T-helper 2 cell treated with Interferon-gamma antibody and Interleukin-4, amounts not matched to agents 5 μg/mL and 100 μg/mL, for 36 hours (primary cell): Measurements from ENCODE around the gene DNAJB12.
"Not testable (repeated sequence)": the region's sequence is repeated elsewhere in the genome, so short reads cannot be mapped to it uniquely, and the experiment has no call there.

Source experiments
- DNase-seq: peaks from one replicate; pipeline ENCODE4 v3.0.0; 2021; ENCODE audit warnings: low spot score
- H3K27ac Mint-ChIP-seq: one replicate; pipeline ENCODE4 v1.8.0; 2021; ENCODE audit warnings: mild to moderate bottlenecking, mixed read lengths
- H3K27me3 Mint-ChIP-seq: one replicate; pipeline ENCODE4 v1.8.0; 2021; ENCODE audit warnings: low read depth, mixed read lengths
- H3K36me3 Mint-ChIP-seq: one replicate; pipeline ENCODE4 v1.8.0; 2021; ENCODE audit warnings: low read depth, mixed read lengths
- H3K4me1 Mint-ChIP-seq: one replicate; pipeline ENCODE4 v1.8.0; 2021; ENCODE audit warnings: low read depth, mixed read lengths
- H3K4me3 Mint-ChIP-seq: one replicate; pipeline ENCODE4 v1.8.0; 2022; ENCODE audit warnings: mild to moderate bottlenecking, moderate library complexity, mixed read lengths
- H3K9me3 Mint-ChIP-seq: one replicate; pipeline ENCODE4 v1.8.0; 2021; ENCODE audit warnings: mixed read lengths

DNAJB12 gene

DNA sequence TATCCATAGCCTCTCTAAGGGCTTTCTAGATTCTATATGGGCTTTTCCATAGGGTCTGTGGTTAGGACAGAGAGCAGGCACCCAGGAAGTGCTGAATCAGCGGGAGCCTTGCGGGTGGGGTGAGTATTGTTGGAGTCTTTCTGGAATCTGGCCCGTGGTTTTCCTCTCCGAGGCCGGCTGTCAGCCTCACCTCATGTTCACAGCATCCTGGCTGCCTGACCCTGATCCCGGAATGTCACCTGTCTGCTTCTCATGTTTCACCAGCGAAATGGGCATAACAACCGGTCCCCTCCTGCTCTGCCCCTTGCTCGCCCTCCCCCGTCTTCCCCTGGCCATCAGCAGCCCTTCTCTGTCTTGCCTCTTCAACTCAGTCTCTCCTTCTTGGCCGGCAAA lies 44.5 kb downstream of the DNAJB12 start:
- Mint-ChIP-seq H3K36me3 (no peaks in the 10 kb centered on the region), H3K4me3 (no peak overlapping the region), H3K27me3 (no peaks in the 10 kb centered on the region), H3K4me1 (peaks cover 47% of the 10 kb centered on the region), H3K9me3 (no peaks in the 10 kb centered on the region), H3K27ac (peak overlapping the region; percentile 77)
- DNase-seq: no peak

DNA sequence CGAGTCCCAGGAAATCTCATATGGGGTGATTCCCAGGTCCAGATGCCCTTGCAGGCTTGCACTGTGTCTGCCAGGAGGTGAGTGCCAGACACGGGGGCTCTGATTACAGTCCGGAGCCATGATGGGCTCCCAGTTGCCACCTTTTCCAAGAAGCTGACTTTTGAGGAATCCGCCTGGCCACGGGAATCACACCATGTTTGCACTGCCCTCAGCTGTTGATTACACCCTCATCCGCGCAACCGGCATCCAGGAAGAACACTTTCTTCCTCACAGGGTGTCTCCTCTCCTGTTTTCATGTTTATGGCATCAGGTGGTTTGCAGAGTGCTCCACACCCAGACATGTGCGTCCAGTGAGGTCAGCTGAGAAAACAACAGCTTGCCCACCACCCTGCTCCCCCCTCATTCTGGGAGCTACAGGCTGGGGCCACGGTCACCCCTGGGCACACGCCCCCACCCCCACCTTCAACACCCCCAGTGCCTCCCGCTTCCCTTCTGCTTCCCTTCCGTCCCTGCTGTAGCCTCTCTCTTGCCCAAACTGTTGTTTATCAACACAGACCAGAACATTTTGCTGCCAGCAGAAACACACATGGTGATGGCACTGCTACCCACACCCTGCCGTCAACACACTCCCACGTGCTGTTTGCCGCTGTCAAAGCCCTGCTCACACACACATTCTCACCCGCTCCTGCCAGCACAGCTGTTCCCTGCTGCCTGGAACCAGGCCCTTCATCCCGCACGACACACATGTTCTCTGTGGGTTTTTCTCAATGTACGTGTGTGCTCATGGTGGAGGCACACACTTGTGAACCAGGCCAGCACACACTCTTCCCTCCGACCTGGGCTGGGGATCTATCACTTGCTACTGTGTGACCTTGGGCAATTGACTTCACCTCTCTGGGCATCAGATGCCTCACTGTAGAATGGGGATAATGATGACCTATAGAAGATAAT lies 45.2 kb downstream of the DNAJB12 start:
- Mint-ChIP-seq H3K4me1 (peaks cover 51% of the 10 kb centered on the region), H3K27me3 (no peaks in the 10 kb centered on the region), H3K27ac (peak overlapping the region; percentile 77), H3K9me3 (no peaks in the 10 kb centered on the region), H3K36me3 (no peaks in the 10 kb centered on the region), H3K4me3 (peak overlapping the region; percentile 28)
- no peak for DNase-seq

DNA sequence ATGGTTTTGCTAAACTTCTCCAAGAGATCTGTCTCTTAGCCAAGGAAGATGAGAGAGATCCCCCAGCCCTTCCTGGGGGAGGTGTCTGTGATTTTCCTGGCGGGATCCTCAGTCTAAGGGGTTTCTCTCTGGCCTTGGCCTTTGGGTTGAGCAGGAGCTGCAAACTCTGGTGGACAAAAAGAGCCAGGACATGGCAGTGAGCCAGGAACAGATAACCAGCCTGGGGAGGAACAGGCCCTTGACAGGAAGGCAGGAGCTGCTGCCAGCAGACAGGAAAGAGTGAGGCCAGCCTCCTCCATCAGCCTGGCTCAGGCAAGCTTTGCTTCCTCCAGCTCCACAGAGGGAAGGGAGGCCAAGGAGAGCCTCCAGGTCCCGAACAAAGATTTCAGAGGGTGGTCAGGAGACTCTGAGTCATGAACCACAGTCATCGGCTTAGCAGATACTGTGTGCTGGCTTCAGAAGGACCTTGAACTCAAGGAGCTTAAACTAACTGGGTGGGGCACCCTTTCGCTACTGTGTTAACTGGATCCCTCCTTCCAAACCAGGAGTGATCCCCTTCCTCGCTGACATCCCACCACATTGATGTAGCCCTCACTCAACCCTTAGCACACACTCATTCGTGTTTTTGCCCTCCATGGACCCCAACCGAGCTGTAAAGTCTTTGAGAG lies 46.3 kb downstream of the DNAJB12 start:
- Mint-ChIP-seq H3K27ac (peak overlapping the region; percentile 76), H3K4me1 (peaks cover 56% of the 10 kb centered on the region), H3K9me3 (no peaks in the 10 kb centered on the region), H3K4me3 (no peak overlapping the region), H3K36me3 (no peaks in the 10 kb centered on the region), H3K27me3 (no peaks in the 10 kb centered on the region)
- DNase-seq: peak; percentile 55

DNA sequence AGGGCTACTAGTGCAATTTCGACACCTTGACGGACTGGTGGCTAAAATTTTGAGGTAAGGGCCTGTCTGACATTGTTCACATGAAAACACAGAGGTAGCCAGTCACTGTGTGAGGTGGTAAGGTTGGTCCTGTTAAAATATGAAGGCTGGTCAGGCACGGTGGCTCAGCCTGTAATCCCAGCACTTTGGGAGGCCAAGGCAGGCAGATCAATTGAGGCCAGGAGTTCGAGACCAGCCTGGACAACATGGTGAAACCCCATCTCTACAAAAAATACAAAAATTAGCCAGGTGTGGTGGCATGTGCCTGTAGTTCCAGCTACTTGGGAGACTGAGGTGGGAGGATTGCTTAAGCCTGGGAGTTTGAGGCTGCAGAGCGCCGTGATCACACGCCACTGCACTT lies 47.0 kb downstream of the DNAJB12 start:
- H3K27me3 Mint-ChIP-seq, DNase-seq, H3K9me3 Mint-ChIP-seq, H3K36me3 Mint-ChIP-seq, H3K4me3 Mint-ChIP-seq: not testable (repeated sequence)
- Mint-ChIP-seq H3K4me1 (peaks cover 58% of the 10 kb centered on the region), H3K27ac (peak overlapping the region; percentile 76)

DNA sequence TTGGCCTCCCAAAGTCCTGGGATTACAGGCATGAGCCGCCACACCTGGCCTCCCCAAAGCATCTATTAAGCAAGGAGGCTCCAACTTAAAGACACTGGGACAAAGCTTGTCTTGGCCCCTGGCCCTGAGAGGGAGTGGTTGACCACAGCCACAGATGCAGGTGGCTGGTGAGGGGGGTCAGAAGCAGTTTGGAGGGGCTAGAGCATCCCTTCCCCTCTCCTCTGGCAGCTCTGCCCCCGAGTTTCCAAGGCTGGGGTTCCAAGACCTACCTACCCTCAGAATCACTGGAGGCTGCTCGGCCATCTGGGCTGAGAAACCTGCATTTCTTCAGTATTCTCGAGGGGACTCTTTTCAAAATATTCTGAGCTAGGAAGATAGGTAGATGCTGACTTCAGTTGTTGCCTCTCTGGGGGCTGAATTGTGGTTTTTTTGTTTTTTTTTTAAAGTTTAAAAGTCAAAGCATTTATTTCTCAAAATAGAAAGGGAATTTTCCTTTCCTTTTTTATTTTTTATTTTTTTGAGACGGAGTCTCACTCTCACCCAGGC lies 48.4 kb downstream of the DNAJB12 start:
- Mint-ChIP-seq H3K36me3 (no peaks in the 10 kb centered on the region), H3K27me3 (no peaks in the 10 kb centered on the region), H3K27ac (peak overlapping the region; percentile 93), H3K9me3 (no peaks in the 10 kb centered on the region), H3K4me1 (peaks cover 57% of the 10 kb centered on the region), H3K4me3 (no peak overlapping the region)
- no peak for DNase-seq

DNA sequence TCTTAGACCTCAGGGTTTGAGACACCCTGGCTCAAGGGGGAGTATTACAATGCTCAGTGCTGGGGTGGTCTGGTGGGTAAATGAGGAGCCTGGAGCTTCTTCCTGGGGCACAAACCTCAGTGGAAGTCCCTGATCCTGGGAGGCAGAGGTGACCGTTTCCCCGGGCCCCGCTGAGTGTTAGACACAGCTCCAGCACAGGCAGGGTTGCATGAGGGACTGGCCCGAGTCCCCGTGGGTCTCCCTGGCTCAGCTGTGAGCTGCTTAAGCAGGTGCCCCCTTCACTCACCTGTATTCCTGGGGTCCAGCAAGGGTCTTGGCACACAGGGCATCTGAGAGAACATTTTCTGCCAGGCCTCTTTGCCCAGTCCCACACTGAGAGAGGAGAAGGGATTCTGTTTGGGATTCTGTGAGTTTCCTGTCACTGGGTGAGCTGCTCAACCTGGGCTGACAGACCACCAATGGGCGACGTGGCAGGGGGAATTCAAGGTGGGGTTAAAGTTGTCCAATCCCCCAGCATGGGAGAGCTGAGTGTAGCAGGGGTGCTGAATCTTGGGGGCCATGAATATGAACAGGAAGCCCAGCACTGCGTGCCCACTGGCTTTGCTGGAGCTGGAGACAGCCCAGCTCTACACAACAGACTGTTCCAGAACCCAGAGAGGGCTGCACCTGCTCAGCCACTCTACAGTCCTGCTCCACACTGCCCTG lies 51.1 kb downstream of the DNAJB12 start:
- H3K9me3 Mint-ChIP-seq: no peaks in the 10 kb centered on the region
- H3K36me3 Mint-ChIP-seq: peaks cover 1% of the 10 kb centered on the region
- H3K27ac Mint-ChIP-seq: peak overlapping the region; percentile 66
- DNase-seq: no peak
- peaks cover 50% of the 10 kb centered on the region for H3K4me1 Mint-ChIP-seq
- no peak overlapping the region for H3K4me3 Mint-ChIP-seq
- H3K27me3 Mint-ChIP-seq: no peaks in the 10 kb centered on the region

DNA sequence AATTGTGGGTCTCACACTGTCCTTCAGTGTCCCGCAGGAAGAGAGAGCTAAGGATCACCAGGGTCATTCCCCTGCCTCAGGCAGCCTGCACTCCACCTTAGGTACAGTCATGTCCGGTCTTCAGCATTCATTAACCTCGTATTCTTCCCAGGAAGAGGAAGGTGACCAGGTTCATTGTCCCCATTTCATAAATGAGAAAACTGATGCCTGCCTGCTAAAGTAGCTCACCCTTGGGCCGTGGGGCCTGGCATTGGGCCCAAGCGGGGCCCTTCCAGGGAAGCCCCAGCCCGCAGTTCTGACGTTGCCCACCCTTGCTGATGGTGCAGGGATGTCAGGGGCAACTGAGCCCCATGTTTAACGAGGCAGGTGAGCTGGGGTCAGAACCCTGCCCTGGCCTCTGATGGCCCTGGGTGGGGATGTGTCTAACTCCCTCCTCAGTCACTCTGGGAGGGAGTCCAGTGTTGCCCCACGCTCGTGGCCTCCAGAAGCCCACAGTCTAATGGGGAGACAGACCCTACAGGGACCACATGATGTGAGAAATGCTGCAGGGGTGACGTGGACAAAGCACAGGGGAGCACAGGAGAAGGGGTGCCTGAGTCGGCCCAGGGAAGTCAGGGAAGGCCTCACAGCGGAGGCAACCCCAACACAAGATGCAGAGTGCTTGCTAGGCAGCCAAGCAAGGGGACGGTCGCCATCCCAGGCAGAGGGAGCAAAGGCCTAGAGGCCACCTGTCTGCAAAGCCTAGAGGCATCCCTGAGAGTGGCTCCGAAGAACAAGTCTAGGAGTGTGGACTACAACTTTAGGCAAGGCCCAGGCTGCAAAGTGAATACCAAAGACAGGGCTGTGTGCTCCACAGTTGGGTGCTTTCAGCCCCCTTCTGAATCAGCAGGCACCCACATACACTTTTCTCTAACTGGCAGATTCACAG lies 55.9 kb downstream of the DNAJB12 start:
- no peaks in the 10 kb centered on the region for H3K9me3 Mint-ChIP-seq
- H3K27ac Mint-ChIP-seq: peak overlapping the region; percentile 98
- H3K27me3 Mint-ChIP-seq: no peaks in the 10 kb centered on the region
- peaks cover 54% of the 10 kb centered on the region for H3K4me1 Mint-ChIP-seq
- peak overlapping the region; percentile 3 for H3K4me3 Mint-ChIP-seq
- DNase-seq: no peak
- H3K36me3 Mint-ChIP-seq: peaks cover 6% of the 10 kb centered on the region

DNA sequence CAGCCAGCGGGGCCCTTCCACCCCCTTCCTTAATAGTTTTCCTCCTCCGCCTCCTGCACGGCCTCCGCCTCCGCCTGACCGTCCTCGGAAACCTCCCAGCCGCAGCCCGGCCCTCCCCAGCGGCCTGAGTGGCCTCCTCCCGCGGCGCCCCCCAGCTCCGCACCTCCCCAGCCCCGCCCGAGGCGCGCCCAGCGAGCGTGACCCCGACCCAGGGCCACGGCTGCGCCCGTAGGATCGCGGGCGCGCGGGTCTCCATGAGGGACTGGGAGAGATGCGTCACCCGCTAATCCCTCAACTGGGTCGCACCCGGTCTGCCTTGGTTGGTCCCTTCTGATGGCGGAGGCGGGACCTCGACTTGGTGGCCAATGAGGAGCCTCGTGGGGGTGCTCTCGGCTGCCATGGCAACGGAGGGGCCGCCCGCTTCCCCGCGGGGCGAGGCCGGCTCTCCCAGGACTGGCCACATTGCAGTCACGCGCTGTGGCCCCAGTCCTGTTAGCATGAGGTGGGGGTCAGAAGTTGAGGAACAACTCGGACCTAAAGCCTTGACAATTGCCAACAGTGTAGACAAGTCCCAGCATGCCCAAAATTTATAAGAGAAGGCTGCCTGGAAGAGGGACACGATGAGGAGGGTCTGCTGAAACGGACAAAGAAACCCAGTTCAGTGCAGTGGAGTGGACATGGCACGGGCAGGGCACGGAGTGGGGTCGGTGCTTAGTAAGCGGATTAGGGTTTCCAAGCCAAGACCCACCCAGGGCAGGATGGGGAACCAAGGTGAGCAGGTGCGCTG lies 56.7 kb downstream of the DNAJB12 start:
- H3K27me3 Mint-ChIP-seq: no peaks in the 10 kb centered on the region
- DNase-seq: peak; percentile 95
- peaks cover 6% of the 10 kb centered on the region for H3K36me3 Mint-ChIP-seq
- peak overlapping the region; percentile 98 for H3K27ac Mint-ChIP-seq
- H3K4me3 Mint-ChIP-seq: peak overlapping the region; percentile 82
- no peaks in the 10 kb centered on the region for H3K9me3 Mint-ChIP-seq
- peaks cover 52% of the 10 kb centered on the region for H3K4me1 Mint-ChIP-seq

DNA sequence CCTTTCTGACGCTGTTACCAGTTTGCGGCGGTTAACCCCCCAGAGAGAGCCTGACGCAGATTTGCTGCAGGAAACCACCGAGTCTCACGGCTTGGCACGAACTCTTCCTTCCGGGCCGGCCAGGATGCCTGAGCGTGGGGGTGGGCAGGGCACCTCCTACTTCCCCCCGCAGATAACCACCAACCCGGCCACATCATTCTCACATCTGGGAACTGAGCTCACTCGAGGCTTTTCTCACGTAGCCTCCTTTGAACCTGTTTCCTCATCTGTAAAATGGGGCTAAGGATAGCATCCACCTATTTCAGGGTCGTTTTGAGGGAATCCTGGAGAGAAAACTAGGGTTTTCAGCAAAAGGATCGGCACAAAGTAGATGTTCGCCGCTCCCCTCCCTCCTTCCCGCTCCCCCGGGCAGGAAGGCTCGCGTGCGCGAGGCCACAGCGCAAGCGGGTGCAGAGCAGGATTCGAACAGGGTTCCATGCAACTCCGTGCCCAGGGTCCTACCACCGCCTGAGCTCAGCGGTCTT lies 57.4 kb downstream of the DNAJB12 start:
- peaks cover 6% of the 10 kb centered on the region for H3K36me3 Mint-ChIP-seq
- no peaks in the 10 kb centered on the region for H3K9me3 Mint-ChIP-seq
- DNase-seq: peak; percentile 97
- peak overlapping the region; percentile 98 for H3K27ac Mint-ChIP-seq
- H3K27me3 Mint-ChIP-seq: no peaks in the 10 kb centered on the region
- peak overlapping the region; percentile 82 for H3K4me3 Mint-ChIP-seq
- peaks cover 59% of the 10 kb centered on the region for H3K4me1 Mint-ChIP-seq

DNA sequence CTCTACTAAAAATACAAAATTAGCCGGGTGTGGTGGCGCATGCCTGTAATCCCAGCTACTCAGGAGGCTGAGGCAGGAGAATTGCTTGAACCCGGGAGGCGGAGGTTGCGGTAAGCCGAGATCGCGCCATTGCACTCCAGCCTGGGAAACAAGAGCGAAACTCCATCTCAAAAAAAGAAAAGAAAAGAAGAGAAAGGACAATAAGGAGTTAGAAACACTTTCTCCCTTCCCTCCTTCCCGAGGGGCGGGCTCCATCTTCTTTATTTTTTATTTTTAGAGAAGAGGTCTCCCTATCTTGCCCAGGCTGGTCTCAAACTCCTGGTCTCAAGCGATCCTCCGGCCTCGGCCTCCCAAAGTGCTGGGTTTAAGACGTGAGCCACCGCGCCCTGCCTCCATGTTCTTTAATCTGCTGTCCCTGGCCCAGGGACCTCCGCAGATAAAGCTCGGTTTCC lies 57.9 kb downstream of the DNAJB12 start:
- H3K9me3 Mint-ChIP-seq, H3K27me3 Mint-ChIP-seq, DNase-seq, H3K36me3 Mint-ChIP-seq: not testable (repeated sequence)
- H3K4me3 Mint-ChIP-seq: peak overlapping the region; percentile 82
- peaks cover 63% of the 10 kb centered on the region for H3K4me1 Mint-ChIP-seq
- peak overlapping the region; percentile 98 for H3K27ac Mint-ChIP-seq

DNA sequence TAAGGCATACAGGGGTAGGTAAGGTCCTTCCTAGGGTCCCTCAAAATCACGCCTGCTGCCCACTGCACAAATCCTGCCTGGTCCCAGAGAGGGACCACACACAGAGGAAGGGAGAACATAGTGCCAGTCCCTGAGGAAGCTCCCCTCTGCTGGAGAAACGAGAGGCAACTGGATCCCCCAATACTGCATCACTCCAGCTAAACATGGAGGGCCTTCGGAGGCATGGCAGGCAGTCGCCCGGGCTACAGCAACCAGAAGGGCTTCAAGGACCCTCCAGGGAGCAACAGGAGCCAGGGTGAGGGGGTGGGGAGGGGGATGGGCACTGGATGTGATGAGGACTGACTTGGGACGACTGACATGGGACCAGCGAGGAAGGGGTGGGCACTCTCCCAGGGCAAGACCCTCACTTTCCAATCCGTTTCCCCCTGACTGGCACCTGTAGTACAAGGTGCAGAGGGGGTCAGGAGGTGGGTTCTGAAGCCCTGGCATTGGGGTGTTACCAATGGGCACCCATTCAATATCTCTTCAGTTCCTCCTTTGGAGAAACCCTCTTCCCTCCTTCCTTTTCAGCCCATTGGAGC lies 59.3 kb downstream of the DNAJB12 start:
- H3K4me3 Mint-ChIP-seq: peak overlapping the region; percentile 53
- H3K27me3 Mint-ChIP-seq: no peaks in the 10 kb centered on the region
- no peaks in the 10 kb centered on the region for H3K9me3 Mint-ChIP-seq
- DNase-seq: no peak
- H3K4me1 Mint-ChIP-seq: peaks cover 67% of the 10 kb centered on the region
- peak overlapping the region; percentile 87 for H3K27ac Mint-ChIP-seq
- H3K36me3 Mint-ChIP-seq: peaks cover 6% of the 10 kb centered on the region

DNA sequence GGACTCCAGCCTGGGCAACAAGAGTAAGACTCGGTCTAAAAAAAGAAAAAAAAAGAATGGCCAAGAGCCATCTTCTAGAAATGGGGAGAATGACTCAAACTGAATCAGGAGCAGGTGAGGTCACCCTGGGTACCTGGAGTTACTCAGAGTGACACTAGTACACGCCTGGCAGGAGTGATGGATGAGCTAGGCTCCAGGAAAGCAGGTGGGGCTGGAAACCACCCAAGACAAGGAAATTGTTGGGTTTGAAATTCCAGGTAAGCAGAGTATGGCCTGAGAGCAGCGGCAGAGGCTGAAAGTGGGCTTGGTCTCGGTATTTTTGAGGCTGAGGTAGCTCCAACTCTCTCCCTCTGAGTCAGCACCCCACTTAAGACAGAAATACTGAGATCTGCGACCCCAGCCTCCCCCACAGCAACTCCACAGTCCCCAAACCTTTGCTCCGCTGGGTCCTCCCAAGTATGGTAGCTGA lies 62.5 kb downstream of the DNAJB12 start:
- H3K27ac Mint-ChIP-seq: peak overlapping the region; percentile 60
- DNase-seq: peak; percentile 62
- H3K4me3 Mint-ChIP-seq: peak overlapping the region; percentile 25
- peaks cover 5% of the 10 kb centered on the region for H3K36me3 Mint-ChIP-seq
- H3K27me3 Mint-ChIP-seq: no peaks in the 10 kb centered on the region
- H3K4me1 Mint-ChIP-seq: peaks cover 56% of the 10 kb centered on the region
- H3K9me3 Mint-ChIP-seq: no peaks in the 10 kb centered on the region
